Thyroid gland (tissue), 4 donors: ENCODE results near the gene ZNF302.
"Not testable (repeated sequence)": the region's sequence is repeated elsewhere in the genome, so short reads cannot be mapped to it uniquely, and the experiment has no call there.

Experiments
- CTCF ChIP-seq, 6 experiments: fragments of 200-600 bp in 3 of 6; fragments of 450-650 bp in 3 of 6; sonication (generic) in 3 of 6; IDR thresholded peaks; one replicate each; pipeline ENCODE4 v1.5.1; 2016 to 2019; ENCODE audit warnings: antibody characterized with exemption in 6 of 6, mild to moderate bottlenecking in 2 of 6, inconsistent platforms in 1 of 6, moderate library complexity in 1 of 6
- POLR2A ChIP-seq, 2 donors: fragments of 450-650 bp; IDR thresholded peaks; one replicate each; pipeline ENCODE4 v1.6.1; 2017; ENCODE audit warnings: antibody characterized with exemption in 2 of 2, mild to moderate bottlenecking in 2 of 2, moderate library complexity in 1 of 2

DNA sequence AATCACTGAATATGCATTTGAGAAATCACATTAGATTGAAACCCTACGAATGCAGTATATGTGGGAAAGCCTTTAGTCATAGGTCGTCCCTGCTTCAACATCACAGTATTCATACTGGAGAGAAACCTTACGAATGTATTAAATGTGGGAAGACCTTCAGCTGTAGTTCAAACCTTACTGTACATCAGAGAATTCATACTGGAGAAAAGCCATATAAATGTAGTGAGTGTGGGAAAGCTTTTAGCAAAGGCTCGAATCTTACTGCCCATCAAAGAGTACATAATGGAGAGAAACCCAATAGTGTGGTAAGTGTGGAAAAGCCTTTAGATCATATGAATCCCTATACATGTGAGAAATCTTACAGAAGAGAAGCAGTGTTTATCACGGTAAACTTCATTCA, 7.8 kb downstream of the ZNF302 start:
- not testable (repeated sequence) for TF ChIP-seq CTCF, POLR2A (IDR thresholded peaks at IDR 0.05)
